Glomerular visceral epithelial cell (primary cell): ENCODE results near the gene C20orf144.

Source experiments
- DNase-seq: peaks from one replicate; pipeline ENCODE4 v3.0.0-alpha.2; 2016; ENCODE audit errors: extremely low spot score

C20orf144 gene

DNA sequence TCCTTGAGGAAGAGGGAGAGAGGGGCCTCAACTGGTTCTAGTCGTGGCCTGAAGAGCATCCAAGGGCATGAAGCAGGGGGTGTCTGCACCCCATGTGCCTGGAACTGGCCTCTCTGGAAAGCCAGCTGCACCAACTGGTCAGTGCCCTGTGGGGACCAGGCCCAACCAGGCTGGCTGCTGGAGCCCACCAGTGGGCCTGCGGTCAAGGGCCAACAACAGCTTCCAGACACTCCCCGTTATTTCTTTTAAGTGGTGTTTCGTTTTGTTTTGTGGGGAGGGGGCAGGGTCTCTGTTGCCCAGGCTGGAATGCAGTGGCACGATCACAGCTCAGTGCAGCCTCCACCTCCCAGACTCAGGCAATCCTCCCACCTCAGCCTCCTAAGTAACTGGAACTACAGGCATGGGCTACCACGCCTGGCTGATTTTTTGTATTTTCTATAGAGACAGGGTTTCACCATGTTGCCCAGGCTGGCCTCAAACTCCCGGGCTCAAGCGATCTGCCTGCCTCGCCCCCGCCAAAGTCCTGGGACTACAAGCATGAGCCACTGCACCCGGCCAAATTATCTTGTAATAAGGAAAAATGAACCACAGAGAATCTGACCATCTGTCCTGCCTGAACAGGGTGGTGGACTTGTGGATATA, 11.9 kb upstream of the C20orf144 start:
- no peak for DNase-seq

DNA sequence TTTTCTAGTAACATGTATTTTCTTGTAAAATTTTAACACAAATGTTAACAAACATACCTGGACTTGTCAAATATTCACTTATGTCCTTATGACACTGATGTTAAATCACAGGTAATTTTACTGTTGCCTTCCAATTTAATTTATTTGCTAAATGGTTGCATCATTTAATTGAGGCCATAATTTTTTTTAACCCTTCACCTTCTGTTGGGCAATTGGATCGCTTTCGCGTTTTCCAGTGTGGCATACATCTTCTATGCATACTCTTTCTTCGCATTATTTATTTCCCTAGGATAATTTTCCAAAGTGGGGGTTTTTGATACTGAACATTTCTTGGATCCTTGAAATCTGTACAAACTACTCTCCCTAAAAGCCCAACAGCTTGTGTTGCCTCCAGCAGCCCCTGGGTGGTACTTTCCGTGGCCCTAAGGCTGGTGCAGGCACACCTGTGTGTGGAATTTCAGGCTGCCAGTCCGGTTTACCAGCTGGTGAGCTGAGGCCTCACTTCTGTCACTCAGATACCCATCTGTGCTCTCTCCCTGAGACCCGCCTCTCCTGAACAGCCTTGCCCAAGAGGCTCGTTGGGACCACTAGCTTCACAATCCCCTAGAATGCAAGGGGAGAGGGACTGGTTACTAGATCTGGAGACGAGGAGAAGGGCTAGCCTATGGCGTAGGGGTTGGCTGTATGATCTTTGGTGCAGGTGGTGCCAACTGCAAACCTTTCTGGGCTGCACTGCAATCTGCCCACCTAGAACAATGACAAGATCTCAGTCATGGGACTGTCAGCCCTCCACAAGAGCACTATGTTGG, 11.2 kb upstream of the C20orf144 start:
- DNase-seq: no peak

DNA sequence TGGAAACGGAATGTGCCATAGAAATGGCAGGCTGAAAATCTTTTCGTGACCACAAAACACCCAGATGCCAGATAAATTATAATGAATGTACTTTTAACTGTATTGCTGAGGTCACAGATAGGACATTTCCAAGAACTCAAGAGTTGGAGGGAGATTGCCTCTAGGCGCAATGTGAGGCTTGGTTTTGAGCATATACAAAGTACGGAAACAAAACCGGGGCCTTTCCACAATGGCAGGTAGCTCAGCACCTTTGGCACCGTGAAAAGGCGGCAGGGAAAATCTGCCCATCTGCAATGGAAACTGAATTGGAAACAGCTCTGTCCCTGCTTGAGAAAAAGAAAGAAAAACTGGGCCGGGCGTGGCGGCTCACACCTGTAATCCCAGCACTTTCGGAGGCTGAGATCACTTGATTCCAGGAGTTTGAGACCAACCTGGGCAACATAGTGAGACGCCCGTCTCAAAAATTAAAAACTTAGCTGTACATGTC, 10.5 kb upstream of the C20orf144 start:
- DNase-seq: no peak

DNA sequence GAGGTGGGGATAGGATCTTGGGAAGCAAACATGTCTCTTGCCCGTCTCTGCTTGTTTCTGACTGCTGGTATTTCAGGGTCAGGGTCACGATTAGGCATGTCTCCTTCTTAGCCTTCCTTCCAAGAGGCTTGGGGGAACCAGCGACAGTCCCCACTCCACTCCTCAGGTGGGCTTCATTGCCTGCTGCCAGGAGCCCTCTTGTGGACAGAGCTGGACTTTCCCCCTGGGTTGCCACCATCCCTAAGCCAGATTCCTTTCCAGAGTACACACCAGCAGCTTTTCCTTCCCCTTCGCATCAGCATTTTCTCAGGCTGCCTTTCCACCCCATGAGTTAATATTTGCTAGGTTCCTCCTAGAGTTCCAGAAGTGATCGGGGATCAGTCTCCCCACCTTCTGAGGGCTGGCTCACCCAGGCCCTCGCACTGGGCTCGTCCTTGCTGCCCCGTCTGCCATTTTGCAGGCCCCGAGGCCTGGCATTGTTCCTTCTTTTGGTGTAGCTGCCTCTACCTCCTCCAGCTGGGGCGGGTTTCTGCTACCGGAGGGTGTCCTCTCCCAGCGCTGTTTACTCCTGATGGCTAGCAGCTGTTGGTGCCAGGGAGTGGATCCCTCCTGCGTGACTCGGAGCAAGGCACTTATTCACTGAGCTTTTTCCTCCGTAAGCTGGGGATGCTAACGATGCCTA, 8.8 kb upstream of the C20orf144 start:
- DNase-seq: peak; percentile 79

DNA sequence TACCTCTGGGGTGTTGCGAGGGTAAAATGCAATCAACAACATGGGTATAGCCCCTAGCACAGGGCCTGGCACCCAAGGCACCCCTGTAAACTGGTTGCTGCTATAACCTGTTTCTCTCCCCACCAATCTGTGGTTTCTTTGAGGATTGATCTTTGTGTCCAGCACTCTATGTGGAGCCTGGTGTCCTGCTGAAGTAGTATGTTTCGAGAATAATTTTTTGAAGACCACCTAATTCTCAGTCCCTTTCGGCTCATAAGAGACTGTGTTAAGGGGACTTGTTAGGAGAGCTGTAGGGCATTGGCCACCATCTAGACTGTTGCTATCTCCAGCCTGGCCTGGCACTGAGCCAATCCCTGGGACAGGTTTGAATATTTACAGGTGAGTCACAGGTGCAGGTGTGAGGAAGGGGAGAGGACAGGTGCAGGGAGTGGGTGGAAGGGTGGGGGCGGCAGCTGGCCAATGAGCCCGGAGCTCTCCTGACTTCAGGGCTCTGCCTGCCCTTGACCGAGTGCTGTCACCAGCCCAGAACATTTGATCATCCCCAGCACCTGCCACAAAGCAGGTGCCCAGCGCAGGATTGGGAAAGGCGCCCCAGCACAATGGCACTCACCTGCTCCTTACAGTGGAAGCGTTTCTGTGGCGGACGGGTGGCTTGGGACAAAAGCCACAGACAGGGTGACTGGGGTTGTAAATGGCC, 8.1 kb upstream of the C20orf144 start:
- no peak for DNase-seq

DNA sequence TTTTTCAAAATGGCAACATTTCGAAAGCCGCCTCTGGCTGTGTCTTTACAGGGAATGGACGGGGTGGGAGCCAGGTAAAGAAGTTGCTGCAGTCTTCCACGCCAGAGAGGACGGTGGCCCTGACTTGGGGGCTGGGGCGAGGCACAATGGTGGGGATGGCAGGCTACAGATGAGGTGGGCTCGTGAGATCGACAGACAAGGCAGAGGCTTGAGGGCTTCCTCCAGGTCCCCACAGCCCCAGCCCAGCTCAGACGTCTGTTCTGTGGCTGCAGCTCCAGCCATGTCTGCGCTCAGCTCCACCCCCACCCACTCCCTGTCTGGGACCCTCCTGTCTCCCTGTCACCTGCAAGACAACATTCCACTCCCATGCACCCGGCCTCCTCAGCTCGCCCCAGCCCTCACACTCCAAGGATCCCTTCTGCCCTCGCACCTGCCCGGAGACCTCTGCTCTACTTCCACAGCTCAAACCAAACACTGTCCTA, 7.4 kb upstream of the C20orf144 start:
- no peak for DNase-seq

DNA sequence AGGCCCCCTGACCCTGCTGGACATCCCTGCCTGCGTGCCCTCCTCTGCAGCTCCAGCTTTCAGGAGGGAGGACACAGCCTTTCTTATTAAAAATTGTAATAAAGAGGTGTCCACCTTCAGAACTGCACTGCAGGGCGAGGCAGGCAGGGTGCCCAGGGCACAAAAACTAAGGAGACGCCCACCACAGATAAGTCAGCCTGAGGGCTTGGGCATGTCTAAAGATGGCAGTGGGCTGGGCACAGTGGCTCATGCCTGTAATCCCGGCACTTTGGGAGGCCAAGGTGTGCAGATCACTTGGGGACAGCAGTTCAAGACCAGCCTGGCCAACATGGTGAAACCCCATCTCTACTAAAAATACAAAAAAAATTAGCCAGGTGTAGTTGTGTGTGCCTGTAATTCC, 7.0 kb upstream of the C20orf144 start:
- no peak for DNase-seq

DNA sequence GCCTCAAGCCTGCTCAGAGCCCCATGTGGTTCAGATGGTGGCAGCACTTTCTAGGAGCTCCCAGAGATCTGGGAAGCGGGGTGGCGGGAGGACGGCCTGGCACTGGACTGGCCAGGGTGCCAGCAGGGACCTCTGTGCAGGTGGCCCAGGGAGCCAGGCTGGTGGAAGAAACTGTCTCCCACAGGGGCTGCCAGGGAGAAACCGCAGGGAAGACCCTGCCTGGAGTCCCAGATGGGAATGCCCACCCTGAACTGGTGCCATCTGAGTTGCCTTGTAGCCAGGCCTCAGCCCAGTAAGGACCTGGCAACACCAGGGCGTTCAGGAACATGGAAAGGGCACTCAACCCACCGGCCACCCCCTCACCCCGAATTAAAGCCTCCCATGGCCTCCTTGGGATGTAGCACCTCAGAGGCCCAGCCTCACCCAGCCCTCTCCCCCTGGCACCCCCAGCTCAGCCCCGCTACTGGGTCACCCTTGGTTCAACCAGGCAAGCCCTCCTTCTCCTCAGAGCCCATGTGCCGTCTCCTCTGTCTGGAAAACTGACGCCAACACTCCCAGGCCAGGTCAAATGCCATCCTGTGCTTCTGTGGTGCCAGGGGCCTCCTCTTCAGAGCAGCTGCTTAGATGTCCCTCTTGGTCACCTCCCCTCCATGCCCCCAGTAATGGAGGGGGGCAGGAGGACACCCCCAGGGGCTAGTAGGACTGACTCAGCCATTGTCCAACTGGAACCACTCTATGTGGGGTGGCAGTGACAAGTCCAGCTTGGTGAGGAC, 5.9 kb upstream of the C20orf144 start:
- no peak for DNase-seq

DNA sequence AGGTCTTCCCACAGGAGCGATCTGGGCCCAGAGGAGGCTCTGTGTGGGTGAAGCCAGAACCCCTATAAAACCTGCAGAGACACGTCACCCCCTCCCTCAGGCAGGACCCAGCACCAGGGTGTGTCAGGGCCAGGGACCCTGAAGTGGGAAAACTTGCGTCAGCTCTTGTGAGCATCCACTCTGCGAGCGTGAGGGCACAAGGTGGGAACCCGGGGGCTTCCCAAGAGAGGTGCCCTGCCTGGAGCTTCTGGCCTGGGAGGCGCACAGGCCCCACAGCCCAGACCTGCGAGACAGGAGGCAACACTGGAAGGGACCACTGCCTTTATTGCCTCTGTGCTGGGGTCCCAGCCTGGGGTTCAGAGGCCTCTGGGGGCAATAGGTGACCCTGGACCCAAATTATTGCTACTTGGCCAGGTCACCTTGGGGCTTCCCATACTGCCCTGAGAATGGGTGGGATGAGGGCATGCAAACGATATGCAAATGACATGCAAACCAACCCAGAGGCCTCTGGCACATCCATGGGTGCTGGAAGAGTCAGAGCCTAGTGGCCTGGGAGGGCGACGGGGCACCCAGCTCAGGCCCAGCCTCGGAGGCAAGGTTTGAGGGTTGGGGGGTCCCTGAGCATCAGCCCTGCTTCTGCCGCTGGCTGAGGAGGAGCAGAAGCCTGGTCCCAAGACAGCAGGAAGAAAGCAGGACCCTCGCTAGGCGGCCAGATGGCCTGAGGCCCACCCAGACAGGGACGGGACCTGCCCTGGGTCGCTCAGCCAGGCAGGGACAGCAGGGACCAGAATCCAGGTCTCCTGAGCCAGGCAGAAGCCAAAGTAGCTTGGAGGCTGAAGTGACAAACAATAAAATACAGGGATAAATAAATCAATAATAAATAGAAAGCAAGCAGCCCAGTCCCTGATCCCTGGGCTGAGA, 5.1 kb upstream of the C20orf144 start:
- DNase-seq: no peak

DNA sequence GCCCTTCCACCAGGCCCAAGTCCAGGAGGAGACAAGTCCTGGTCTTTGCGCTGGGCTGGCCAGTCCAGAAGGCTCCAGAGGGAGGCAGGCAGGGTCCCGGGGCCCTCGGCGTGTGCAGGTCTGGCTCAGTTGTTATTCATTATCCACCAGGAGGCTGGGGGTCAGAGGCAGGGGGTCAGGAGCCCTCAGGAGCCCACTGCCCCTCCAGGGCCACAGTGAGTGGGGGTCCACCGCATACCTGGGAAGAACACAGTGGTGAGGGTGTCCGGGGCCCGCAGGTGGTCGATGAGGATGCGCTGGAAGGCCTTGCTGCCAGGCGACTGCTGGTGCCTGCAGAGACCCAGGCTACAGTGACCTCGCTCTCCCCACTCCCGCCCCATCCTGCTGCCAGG, 4.4 kb upstream of the C20orf144 start:
- no peak for DNase-seq

DNA sequence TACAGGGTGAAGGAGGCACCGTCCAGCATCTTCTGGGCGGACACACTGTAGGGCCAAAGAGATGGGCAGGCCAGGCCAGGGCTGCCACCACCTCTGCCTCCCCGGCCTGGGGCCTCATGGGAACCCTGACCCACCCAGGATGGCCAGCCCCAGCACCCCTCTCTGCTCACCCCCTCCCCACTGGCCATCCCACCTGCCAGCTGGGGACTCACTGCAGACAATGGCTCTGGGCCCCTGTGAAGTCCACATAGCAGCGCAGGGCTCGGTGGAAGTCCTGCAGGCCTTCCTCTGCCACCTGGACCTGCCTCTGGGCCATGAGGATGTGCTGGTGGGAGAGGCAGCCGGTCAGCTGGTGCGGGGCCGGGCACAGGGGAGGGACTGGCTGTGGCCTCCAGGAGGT, 3.6 kb upstream of the C20orf144 start:
- DNase-seq: no peak

DNA sequence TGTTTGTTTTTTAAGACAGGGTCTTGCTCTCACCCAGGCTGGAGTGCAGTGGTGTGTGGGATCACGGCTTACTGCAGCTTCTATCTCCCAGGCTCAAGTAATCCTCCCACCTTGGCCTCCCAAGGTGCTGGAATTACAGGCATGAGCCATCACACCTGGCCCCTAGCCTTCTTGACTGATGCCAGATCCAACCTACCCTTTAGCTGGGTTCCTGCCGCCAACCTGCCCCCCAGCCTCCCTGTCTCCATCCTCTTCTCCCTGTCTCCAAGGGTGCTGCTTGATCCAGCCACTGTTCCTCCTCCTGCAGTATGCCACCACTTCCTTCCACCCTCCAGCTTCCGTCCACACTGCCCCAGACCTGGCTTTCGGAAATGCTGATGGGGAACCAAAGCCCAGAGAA, 3.2 kb upstream of the C20orf144 start:
- no peak for DNase-seq

DNA sequence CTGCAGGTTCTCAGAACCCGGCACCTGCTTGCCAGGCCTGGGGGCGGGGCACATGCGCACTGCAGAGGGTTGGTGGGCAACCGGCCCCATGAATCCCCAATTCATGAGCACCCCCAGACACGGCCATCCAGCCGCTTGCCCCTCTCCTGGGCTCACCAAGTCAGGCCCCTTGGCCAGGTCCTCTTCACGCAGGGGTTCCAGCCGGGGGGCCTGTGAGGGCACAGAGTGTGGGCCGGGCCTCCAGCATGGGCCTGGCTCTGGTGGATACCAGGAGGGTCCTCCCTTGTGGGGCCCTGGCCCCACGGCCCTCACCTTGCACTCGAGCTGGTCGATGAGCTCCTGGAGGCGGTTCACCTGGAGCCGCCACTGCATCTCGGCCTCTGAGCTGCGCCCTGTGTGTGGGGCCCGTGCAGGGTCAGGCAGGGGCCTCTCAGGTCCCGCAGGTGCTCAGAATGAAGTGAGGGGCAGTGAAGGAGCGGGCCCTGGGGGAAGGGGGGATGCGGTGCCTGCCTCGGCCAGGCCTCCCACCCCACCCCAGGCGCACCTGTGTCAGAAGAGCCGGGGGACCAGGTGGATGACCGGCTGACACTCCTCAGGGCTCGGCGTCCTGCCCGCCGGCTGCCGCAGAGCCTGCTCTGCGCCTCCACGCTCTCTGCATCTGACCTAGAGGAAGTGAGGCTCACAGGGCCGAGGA, 2.6 kb upstream of the C20orf144 start:
- no peak for DNase-seq

DNA sequence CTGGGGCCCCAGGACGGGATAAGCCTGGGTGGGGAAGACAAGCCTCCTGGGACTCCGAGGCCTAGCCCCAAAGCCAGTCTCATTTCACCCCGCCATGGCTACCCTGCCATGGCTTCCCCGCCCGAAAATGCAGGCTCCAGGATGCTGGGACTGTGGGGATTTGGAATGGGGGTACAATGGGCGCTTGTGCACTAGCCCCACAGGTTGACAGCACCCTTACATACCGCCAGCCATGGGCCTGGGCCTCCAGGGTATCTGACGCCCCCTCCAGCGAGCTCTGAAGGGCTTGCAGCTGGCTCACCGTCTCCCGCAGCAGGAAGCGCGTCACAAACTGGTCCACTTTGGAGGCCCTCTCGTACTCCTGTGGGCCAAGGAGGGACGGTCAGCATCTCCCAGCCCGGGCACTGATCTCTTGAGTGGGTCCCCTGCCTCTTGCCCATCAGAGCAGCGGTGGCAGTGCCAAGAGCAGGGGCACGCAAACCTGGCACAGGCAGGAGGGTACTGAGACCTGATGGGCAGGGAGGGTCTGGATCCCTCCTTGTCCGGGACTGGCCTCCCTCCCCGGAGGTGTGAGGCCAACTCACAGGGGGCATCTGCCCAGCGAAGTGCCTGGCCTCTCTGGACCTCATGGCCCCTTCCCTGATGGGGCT, 2.0 kb upstream of the C20orf144 start:
- DNase-seq: no peak

DNA sequence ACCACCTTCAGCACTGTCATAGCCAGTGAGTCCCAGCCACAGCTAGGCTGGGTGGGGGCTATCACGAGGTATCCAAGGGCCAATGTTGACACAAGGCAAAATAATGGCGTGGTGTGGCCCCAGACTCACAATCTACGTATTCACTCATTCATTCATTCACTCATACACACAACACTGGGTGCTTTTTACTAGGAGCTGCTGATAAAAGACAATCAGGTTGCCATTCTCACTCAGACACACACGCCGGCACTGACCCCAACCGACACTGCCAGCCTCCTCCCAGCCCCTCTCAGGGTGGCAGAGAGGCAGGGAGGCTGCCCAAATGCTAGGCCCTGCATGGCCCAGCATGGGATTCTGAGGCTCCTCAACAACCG, 1.5 kb upstream of the C20orf144 start:
- no peak for DNase-seq

DNA sequence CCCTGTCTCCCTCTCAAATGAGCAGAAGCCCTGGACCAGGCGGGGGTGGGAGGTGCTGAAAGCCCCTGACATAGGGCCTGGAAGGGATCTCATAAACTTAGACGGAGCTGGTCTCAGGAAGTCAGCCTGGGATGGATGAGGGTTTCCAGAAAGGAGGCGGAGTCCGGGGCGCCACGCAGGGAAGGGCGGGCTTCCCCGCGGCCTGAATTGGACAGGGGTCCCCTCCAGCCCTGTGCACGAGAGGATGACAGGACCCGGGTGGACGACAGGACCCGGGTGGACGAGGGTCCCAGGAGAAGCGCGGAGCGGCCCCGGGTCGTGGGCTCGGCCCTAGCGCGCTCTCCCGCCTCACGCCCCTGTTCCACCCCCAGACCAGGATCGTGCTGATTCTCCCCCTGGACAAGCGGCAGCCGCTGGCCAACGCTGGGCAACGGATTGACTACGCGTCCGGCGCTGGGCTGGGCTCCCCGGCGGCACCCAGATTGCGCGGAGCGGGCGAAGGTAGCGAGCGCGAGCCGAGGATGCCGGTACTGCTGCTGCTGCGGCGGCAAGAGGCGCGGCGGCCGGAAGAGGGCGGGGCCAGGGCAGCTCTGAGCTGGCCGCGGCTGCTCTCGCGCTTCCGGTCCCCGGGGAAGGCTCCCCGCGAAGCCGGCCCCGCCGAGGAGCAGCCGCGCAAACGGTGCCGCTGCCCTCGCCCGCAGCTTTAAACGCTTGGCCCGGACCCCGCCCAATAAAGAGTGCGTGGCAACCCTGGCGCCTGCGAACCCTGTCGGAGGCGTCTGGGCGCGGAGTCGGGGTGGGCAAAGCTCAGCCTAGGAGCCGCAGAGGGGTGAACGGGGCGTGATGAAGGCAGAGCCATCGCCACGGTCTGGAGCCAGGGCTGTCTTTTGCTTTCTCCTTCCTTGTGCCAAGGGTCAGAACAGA, 1.3 kb downstream of the C20orf144 start:
- peak; percentile 84 for DNase-seq

DNA sequence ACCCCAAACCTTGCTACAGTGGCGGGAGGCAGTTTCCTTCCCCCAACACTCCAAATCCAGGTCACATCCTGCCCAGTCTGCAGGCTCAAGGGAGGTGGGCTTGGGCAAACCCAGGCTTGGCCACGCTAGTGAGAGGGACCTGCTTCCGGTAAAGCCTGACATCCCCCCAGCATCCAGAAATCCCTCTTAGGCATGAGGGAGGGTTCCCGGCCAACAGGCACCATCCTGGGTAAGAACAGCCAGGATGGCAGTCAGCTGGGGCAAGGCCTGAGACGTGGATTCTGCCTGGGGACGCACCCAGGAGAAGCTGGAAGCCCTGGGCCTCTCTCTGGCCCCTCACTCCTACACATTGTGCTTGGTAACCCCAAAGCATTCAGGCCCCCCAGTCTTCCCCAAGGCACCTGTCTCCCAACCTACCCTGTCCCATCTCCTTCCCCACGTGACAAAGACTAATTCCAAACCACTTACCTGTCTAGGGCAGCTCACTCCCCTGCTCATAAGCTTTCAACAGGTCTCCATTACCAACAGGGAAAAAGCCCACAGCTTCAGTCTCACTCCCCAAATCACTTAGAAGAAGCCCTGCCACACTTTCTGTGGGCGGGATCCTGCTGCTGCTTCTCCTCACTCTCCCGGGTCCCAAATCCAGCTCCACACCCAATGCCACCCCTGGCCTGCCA, 2.1 kb downstream of the C20orf144 start:
- no peak for DNase-seq
